SJCRH30 (cell line): Measurements from ENCODE around the gene PDE6B. TPM values are rescaled to one million over a fixed set of nuclear protein-coding genes. Genes with fewer than 3 reads are reported as not detected.

Experiments
- DNase-seq, 2 experiments: peaks; one replicate each; pipeline ENCODE4 v3.0.0-alpha.2; 2015 to 2020
- H3K27ac ChIP-seq: fragments of 250-450 bp; sonication (Bioruptor Pico); 2 replicates; pipeline ENCODE4 v1.5.1; 2020; ENCODE audit warnings: mild to moderate bottlenecking, moderate library complexity
- H3K27me3 ChIP-seq: fragments of 250-450 bp; sonication (Bioruptor Pico); 2 replicates; pipeline ENCODE4 v1.5.1; 2020; ENCODE audit warnings: mild to moderate bottlenecking, moderate library complexity
- H3K36me3 ChIP-seq: fragments of 250-450 bp; sonication (Bioruptor Pico); 2 replicates; pipeline ENCODE4 v1.5.1; 2020; ENCODE audit warnings: mild to moderate bottlenecking, moderate library complexity
- H3K4me1 ChIP-seq: fragments of 250-450 bp; sonication (Bioruptor Pico); 2 replicates; pipeline ENCODE4 v1.5.1; 2020; ENCODE audit warnings: mild to moderate bottlenecking, moderate library complexity
- H3K4me3 ChIP-seq: fragments of 250-450 bp; sonication (Bioruptor Pico); 2 replicates; pipeline ENCODE4 v1.5.1; 2020; ENCODE audit warnings: mild to moderate bottlenecking, moderate library complexity
- H3K9me3 ChIP-seq: fragments of 250-450 bp; sonication (Bioruptor Pico); replicated peaks from 2 replicates; pipeline ENCODE4 v1.5.1; 2020; ENCODE audit warnings: mild to moderate bottlenecking, moderate library complexity
- total RNA-seq: library from RNA; depleted of rRNA; stranded (reverse); fragments of >200 nt; shearing (Covaris generic); gene quantifications from 2 replicates; pipeline ENCODE4 v1.2.3, GENCODE V29; 2014

PDE6B gene
- total RNA-seq, 1 experiment from 2014 or later, result not detected

DNA sequence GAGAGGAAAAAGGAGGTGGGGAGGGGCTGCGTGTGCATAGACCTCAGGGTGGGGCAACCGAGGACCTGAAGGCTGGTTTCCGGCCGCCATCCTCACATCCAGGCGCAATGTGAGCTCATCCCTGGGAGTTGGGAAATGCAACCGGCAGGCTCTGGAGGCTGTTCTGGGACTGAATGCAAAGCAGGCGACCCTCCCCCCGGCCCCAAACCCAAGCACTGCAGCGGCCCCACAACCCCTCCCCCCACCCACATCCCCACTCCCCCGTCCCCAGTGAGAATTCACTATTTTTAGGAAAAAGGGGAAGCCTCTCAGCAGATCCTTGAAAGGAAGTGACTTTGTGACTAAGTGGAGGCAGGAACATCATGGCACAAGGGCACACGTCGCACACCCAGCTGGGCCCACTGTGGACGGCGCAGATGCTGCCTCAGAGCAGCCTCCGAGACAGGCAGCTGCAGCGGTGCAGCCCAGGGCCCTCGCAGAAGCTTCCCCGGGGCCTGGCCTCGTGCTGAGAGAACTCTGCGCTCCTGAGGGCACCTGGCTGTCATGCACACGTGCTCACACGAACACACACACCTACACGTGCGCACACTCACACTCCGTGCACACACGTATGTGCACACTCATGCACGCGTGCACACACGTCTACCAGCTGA is 1.3 kb upstream of the PDE6B start:
- no peak for DNase-seq
- Histone ChIP-seq H3K4me1 (no peaks in the 10 kb centered on the region), H3K27ac (no peak overlapping the region), H3K36me3 (no peaks in the 10 kb centered on the region), H3K27me3 (no peaks in the 10 kb centered on the region), H3K9me3 (no peaks in the 10 kb centered on the region), H3K4me3 (no peak overlapping the region)

- H3K9me3 ChIP-seq, result no peaks in the 10 kb centered on the region
- DNase-seq, result no peak
- H3K4me1 ChIP-seq, result no peaks in the 10 kb centered on the region
- no peaks in the 10 kb centered on the region for H3K27me3 ChIP-seq
- no peak overlapping the region for H3K4me3 ChIP-seq
- H3K36me3 ChIP-seq, result no peaks in the 10 kb centered on the region
- no peak overlapping the region for H3K27ac ChIP-seq
Observed at GRCh38 chr4:625631-626161, 323 bp downstream of the PDE6B start.

- Histone ChIP-seq H3K27ac (no peak overlapping the region), H3K36me3 (no peaks in the 10 kb centered on the region), H3K9me3 (no peaks in the 10 kb centered on the region), H3K4me3 (no peak overlapping the region), H3K4me1 (no peaks in the 10 kb centered on the region), H3K27me3 (no peaks in the 10 kb centered on the region)
- DNase-seq, result no peak
Observed at GRCh38 chr4:626201-627091, 1.1 kb downstream of the PDE6B start.

DNA sequence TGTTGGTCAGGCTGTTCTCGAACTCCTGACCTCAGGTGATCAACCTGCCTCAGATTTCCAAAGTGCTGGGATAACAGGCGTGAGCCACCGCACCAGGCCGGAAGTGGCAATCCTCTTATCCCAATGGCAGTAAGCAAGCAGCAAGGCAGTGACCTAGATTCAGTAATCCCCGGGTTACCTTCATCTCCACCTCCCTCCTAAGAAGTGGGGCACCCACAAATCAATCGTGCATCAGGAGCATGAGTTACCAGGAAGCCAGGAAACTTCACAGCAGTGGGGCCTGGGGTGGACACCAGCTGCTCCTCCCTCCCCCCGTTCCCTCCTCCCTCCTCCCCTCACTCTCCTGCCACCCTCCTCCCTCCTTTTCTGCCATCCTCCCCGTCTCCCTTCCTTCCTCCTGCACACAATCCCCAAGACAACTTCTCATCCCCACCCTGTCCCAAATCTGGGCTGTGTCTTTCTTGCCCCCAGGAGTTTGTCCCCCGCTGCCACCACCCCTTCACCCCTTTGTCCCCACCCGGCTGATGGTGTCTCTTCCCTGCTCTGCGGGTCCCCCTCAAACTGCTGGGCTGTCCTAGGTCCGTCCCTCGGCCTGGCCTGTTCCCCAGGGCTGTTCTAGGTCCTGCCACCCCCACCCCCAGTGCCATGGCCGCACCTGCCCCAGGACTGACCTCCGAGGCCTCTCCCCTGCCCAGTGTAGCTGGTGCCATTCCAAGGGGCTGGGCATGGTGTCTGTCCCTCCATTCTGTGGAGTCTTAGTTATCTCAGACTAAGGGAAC is 2.2 kb downstream of the PDE6B start:
- Histone ChIP-seq H3K27me3 (no peaks in the 10 kb centered on the region), H3K9me3 (no peaks in the 10 kb centered on the region), H3K4me1 (no peaks in the 10 kb centered on the region), H3K27ac (no peak overlapping the region), H3K4me3 (no peak overlapping the region), H3K36me3 (no peaks in the 10 kb centered on the region)
- no peak for DNase-seq

DNA sequence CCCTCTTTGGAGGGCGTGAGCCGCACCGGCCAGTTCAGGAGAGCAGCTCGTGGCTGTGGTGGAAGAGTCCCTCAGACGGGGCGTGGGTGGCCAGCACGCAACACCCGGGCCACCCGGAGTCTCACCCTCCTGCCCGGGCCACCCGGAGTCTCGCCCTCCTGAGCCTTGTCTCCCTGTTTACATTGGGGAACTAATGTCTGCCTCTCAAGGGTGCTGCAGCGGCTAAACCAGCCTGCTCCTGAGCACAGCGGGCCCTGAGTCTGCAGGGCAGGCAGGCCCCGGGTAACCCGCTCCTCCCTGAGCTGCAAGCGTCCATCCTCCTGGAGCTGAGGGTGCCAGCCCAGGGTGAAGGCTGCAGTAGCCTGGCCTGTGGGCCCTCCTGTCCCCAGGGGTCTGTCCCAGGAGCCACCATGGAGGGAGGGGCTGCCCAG is 3.0 kb downstream of the PDE6B start:
- H3K36me3 ChIP-seq, result no peaks in the 10 kb centered on the region
- no peak overlapping the region for H3K4me3 ChIP-seq
- no peaks in the 10 kb centered on the region for H3K9me3 ChIP-seq
- H3K4me1 ChIP-seq, result no peaks in the 10 kb centered on the region
- H3K27ac ChIP-seq, result no peak overlapping the region
- no peak for DNase-seq
- no peaks in the 10 kb centered on the region for H3K27me3 ChIP-seq

DNA sequence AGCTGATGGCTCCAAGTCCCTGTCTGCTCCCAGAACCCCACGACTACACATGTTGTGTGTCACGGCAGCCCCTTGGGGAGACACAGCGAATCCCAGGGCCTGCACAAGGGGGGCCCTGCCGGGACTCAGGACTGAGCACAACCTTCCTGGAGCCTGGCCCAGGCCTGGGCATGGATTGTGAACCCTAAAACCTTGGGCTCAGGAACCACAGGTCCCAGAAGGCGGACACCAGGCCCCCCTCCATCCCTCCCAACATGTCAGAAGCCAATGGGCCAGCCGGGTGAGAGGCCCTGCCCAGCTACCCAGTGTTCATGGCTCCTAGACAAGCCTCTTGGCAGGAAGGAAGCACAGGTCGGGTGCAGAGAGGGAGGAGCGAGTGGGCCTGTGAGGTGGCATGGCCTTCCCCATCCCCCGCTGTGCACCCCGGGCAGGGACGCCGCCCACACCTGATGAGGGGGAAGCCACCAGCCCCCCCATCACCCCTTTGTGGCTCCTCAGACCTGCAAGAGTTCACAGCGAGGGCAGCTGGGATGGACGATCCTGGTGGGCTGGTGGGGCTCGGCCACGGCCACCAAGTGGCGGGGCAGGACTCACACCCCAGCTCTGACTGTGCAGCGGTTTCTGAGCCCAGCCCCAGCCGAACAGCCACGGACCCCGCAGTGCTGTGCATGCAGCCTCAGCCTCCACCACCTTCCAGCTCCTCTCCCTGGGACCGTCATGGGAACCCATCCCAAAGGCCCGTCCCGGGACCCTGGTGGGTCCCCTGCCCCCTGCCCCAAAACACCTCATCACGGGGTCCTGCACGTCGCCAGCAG is 3.7 kb downstream of the PDE6B start:
- Histone ChIP-seq H3K4me3 (no peak overlapping the region), H3K27me3 (no peaks in the 10 kb centered on the region), H3K36me3 (no peaks in the 10 kb centered on the region), H3K9me3 (no peaks in the 10 kb centered on the region), H3K27ac (no peak overlapping the region), H3K4me1 (no peaks in the 10 kb centered on the region)
- DNase-seq, result no peak

DNA sequence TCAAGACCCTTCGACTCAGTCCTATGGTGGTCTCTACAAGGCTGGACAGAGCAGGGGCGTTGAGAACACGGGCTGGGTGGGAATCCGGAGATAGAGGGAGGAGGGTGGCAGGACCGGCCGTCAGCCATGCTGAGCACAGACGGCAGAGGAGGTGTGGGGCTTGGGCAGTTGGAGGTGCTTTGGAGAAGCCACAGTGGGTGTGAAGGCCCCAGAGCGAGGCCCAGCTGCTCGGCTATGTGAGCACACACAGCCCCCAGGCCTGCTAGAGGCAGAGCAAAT is 4.2 kb downstream of the PDE6B start:
- no peaks in the 10 kb centered on the region for H3K36me3 ChIP-seq
- peak; percentile 24 to 44 for DNase-seq
- no peaks in the 10 kb centered on the region for H3K27me3 ChIP-seq
- H3K4me3 ChIP-seq, result no peak overlapping the region
- no peak overlapping the region for H3K27ac ChIP-seq
- H3K9me3 ChIP-seq, result no peaks in the 10 kb centered on the region
- H3K4me1 ChIP-seq, result no peaks in the 10 kb centered on the region

DNA sequence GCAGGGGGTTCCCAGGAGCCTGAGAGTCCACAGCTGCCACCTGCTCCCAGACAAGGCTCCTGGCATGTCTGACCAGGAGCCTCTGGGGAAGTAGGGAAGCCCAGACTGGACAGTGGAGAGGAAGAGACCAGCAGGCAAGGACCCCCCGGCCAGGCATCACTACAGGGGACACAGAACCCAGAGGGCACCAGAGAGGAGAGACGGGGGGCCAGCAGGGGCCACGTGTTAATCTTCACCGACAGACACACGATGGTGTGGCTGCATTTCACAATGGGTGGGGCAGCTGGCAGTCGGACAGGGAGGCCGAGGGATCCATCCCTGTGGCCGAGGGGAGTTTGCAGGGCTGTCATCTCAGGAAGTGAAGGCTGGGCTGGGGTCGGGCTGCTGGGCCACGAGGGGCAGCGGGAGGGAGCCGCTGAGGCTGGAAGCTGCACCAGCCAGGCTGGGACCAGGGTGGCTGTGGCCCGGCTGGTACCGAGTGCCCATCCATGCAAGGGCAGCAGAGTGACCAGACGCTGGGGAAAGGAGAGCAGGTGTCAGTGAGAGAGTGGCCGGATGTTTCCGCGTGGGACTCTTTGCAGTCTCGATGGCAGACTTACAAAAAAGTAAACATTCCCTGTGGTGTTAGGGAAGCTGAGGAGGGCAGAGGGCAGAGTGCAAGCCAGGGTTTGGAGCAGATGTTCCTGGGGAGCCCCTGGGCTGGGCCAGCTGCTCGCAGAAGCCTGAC is 4.7 kb downstream of the PDE6B start:
- DNase-seq, result no peak
- Histone ChIP-seq H3K27ac (no peak overlapping the region), H3K9me3 (no peaks in the 10 kb centered on the region), H3K4me1 (no peaks in the 10 kb centered on the region), H3K36me3 (no peaks in the 10 kb centered on the region), H3K4me3 (no peak overlapping the region), H3K27me3 (no peaks in the 10 kb centered on the region)

DNA sequence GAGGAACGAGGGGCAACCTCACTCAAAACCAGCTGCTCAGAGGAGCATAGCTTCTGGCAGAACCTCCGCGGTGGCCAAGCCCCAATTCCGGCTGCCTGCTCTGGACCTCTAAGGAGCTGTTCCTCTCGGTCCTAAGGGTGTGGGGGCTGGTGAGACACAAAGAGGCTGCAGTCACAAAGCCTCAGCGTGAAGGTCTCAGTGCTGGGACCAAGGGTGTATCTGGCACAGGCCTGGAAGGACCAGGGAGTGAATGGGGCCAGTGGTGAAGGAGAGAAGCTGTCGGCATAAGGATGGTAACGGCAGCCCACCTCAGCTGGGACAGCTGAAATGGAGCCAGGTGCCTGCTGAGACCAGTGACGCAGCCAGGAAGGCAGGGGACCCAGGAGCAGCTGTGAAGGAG is 5.3 kb downstream of the PDE6B start:
- Histone ChIP-seq H3K27ac (no peak overlapping the region), H3K9me3 (no peaks in the 10 kb centered on the region), H3K36me3 (no peaks in the 10 kb centered on the region), H3K4me3 (no peak overlapping the region), H3K4me1 (no peaks in the 10 kb centered on the region), H3K27me3 (no peaks in the 10 kb centered on the region)
- no peak for DNase-seq

DNA sequence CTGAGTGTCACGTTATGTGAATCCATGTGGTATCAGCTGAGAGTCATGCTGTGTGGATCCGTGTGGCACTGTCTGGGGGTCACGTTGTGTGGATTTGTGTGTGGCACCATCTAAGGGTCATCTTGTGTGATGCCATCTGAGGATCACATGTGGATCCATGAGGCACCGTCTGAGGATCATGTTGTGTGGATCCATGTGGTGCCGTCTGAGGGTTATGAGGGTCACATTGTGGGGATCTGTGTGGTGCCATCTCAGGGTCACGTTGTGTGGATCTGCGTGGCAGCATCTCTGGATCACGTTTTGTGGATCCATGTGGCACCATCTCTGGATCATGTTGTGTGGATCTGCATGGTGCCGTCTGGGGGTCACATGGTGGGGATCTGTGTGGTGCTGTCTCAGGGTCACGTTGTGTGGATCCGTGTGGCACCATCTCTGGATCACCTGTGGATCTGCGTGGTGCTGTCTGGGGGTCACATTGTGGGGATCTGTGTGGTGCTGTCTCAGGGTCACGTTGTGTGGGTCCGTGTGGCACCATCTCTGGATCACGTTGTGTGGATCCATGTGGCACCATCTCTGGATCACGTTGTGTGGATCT is 6.9 kb downstream of the PDE6B start:
- no peak overlapping the region for H3K4me3 ChIP-seq
- no peaks in the 10 kb centered on the region for H3K36me3 ChIP-seq
- H3K27me3 ChIP-seq, result no peaks in the 10 kb centered on the region
- no peaks in the 10 kb centered on the region for H3K9me3 ChIP-seq
- no peak overlapping the region for H3K27ac ChIP-seq
- no peaks in the 10 kb centered on the region for H3K4me1 ChIP-seq
- DNase-seq, result no peak

DNA sequence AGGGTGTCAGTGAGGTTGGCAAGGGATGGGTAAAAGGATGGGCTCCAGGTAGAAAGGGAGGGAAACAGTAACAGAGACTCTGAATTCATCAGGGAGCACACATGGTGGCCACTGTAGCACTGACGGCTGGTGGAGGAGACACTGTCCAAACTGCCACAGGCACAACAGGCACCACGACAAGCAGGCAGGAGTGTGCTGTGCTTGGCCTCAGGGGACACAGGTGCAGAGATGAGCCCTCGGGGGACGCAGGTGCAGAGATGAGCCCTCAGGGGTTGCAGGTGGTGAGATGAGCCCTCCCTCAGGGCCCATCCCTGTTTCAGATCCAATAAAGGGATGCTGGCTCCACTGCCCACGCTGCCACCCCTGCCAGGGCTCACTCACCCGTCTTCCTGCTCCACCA is 7.6 kb downstream of the PDE6B start:
- Histone ChIP-seq H3K4me3 (no peak overlapping the region), H3K36me3 (no peaks in the 10 kb centered on the region), H3K4me1 (no peaks in the 10 kb centered on the region), H3K9me3 (no peaks in the 10 kb centered on the region), H3K27me3 (no peaks in the 10 kb centered on the region), H3K27ac (no peak overlapping the region)
- no peak for DNase-seq

- no peak overlapping the region for H3K4me3 ChIP-seq
- no peaks in the 10 kb centered on the region for H3K4me1 ChIP-seq
- no peak overlapping the region for H3K27ac ChIP-seq
- DNase-seq, result no peak
- H3K9me3 ChIP-seq, result no peaks in the 10 kb centered on the region
- H3K36me3 ChIP-seq, result no peaks in the 10 kb centered on the region
- no peaks in the 10 kb centered on the region for H3K27me3 ChIP-seq
Observed at GRCh38 chr4:633406-633805, 8.0 kb downstream of the PDE6B start.

GRCh38 chr4:633976-634598 is 8.7 kb downstream of the PDE6B start:
- Histone ChIP-seq H3K4me1 (no peaks in the 10 kb centered on the region), H3K4me3 (no peak overlapping the region), H3K36me3 (no peaks in the 10 kb centered on the region), H3K27me3 (no peaks in the 10 kb centered on the region), H3K27ac (no peak overlapping the region), H3K9me3 (no peaks in the 10 kb centered on the region)
- DNase-seq, result no peak
